K562 treated with DMSO at 1 percent for 48 hours (cell line): Measurements from ENCODE around the gene MED7. TPM values are rescaled to one million over a fixed set of nuclear protein-coding genes. Genes with fewer than 3 reads are reported as not detected.

Experiments used
- total RNA-seq: library from RNA; unstranded; fragments of 300-600 nt; gene quantifications from 2 replicates; pipeline ENCODE4 v1.2.3, GENCODE V29; 2022; ENCODE audit warnings: low replicate concordance; ENCODE audit errors: extremely low read depth

The MED7 gene, protein sequence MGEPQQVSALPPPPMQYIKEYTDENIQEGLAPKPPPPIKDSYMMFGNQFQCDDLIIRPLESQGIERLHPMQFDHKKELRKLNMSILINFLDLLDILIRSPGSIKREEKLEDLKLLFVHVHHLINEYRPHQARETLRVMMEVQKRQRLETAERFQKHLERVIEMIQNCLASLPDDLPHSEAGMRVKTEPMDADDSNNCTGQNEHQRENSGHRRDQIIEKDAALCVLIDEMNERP
- not detected in 2 replicates for total RNA-seq

GRCh38 chr5:157142317-157143126 lies at the start of gene MED7:
Gene MED7, minus strand, starts transcription at chr5:157142865. Its CDS starts 3,434 bp downstream, at chr5:157139431.

DNA sequence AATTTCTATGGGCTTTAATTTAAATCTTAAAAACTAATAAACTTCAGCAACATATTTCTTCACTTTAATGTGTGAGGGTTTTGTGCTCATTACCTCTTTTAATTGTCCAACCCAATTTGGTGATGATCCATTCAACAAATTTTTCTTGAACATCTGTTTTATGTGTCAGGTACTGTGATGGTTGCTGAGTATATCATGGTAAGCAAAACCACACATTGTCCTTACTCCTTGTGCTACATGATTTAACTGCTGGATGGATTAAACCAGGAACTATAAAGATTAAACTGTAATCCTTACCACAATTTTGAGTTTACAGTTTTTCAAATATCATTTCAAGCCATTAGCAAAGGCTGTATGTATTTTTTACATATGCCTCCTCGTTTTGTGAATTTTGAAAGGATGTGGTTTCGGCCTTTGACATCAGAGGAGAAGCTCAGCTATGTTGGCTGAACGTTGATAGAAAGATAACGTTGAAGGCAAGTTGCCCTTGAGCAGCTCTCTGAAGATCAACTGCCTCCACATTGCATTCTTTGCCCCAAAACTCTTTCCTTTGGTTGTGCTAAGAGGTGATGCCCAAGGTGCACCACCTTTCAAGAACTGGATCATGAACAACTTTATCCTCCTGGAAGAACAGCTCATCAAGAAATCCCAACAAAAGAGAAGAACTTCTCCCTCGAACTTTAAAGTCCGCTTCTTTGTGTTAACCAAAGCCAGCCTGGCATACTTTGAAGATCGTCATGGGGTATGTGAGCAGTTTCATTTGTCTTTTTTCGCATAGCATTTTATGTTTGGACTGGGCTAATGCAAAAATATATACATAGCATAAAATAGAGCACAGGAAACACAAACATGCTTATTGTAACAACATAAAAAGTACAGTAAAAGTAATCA lies 38.0 kb upstream of the MED7 start, which contains the start of gene ITK:
ITK (plus strand) TSS at position 467 of the 891 bp plus-strand sequence; CDS start at position 605, 138 bp downstream.

DNA sequence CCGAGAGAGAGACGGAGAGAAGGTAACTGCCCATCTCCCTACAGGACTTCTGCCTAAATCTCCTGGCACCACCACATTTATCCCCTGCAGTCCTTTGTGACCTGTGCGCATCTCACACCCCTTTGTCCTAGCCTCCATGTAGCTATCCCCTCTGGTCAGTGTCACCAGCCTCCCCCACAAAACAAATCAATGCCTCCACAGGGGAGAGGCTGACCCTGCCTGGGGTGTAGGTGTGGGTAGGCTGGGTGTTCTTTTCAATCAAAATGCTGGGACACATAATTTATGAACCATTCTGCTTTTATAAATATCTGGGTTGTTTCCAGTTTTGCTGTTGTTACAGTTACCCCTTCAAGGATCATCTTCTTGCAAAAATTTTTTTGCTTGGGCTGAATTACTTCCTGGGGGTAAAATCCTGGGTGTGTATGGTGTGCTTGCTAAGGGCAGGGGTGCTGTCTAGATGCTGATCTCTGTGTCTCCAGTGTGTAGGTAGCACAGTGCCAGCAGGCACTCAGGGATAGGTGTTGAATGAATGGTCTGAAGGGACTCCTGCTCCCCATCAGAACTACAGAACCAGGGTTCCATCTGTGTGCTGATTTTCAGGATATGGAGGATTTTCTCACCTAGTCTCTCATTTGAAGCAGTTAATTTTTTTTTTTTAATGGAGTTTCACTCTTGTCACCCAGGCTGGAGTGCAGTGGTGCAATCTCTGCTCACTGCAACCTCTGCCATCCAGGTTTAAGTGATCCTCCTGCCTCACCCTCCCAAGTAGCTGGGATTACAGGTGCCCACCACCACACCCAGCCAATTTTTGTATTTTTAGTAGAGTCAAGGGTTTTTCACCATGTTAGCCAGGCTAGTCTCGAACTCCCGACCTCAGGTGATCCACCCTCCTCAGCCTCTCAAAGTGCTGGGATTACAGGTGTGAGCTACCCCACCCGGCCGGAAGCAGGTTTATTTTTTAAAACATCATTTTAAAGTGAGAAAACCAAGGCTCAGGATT lies 23.8 kb upstream of the MED7 start, which contains the start of gene GARIN3:
GARIN3 (minus strand) TSS at position 51 of the 1,000 bp plus-strand sequence. CDS start 96 bp downstream, outside the sequence.

DNA sequence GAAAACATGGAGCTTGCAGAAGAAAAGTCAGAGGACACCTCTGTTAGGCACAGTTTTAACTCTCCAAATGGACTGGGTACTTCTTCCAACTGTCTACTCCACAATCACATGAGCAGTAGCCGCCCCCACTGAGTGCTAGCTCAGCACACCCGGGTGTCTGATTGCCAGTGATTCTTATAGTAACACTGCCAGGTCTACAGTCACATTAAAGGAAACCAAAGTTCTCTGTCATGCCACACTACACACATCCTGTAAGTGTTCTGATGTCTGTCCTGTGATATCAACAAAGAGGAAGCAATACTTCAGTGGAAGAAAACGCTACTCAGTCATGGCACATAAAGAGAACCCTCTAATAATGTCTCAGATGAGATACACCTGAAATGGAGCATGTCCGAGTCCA lies 33.7 kb downstream of the MED7 start, which contains the start of gene HAVCR2:
HAVCR2 (minus strand) TSS at position 69 of the 400 bp plus-strand sequence; CDS start at position 8, 61 bp downstream.

Other genes starting within 250 kb of the MED7 start
- not detected in 2 replicates for gene TIMD4, start 179.6 kb downstream of the MED7 start, total RNA-seq
- not detected in 2 replicates for gene HAVCR1, start 83.7 kb downstream of the MED7 start, total RNA-seq
- not detected in 2 replicates for gene HAVCR2, start 33.8 kb downstream of the MED7 start, total RNA-seq
- gene GARIN3, start 23.4 kb upstream of the MED7 start, total RNA-seq: not detected in 2 replicates
- gene ITK, start 38.0 kb upstream of the MED7 start, total RNA-seq: not detected in 2 replicates
- not detected in 2 replicates for gene CYFIP2, start 123.3 kb upstream of the MED7 start, total RNA-seq